ENCODE data around the gene OTULINL.

OTULINL gene

GRCh38 chr5:14576206-14576605 lies 5.4 kb upstream of the OTULINL start:
- DNase-seq (ENCODE audit: low read depth in 4 of 4, low spot score in 1 of 4): no peak

GRCh38 chr5:14577079-14577725 lies 4.4 kb upstream of the OTULINL start:
- DNase-seq (ENCODE audit: low read depth in 4 of 4, low spot score in 1 of 4): no peak

- DNase-seq (ENCODE audit: low read depth in 4 of 4, low spot score in 1 of 4): no peak
Measured at GRCh38 chr5:14577971-14578370, 3.6 kb upstream of the OTULINL start.

- DNase-seq (ENCODE audit: low read depth in 4 of 4, low spot score in 1 of 4): no peak
Measured at GRCh38 chr5:14579246-14579645, 2.3 kb upstream of the OTULINL start.

GRCh38 chr5:14579731-14580397 lies 1.7 kb upstream of the OTULINL start:
- DNase-seq (ENCODE audit: low read depth in 4 of 4, low spot score in 1 of 4): no peak

- DNase-seq (ENCODE audit: low read depth in 4 of 4, low spot score in 1 of 4): no peak
Measured at GRCh38 chr5:14580398-14581034, 1.1 kb upstream of the OTULINL start.

GRCh38 chr5:14581891-14582796 lies 552 bp downstream of the OTULINL start:
- DNase-seq (ENCODE audit: low read depth in 4 of 4, low spot score in 1 of 4): peak; percentile 47 to 69 (median 58)

- DNase-seq (ENCODE audit: low read depth in 4 of 4, low spot score in 1 of 4): no peak
Measured at GRCh38 chr5:14582797-14583137, 1.2 kb downstream of the OTULINL start.

GRCh38 chr5:14584848-14585247 lies 3.3 kb downstream of the OTULINL start:
- no peak for DNase-seq (ENCODE audit: low read depth in 4 of 4, low spot score in 1 of 4)

GRCh38 chr5:14587150-14587549 lies 5.6 kb downstream of the OTULINL start:
- no peak for DNase-seq (ENCODE audit: low read depth in 4 of 4, low spot score in 1 of 4)

GRCh38 chr5:14588145-14588544 lies 6.6 kb downstream of the OTULINL start:
- DNase-seq (ENCODE audit: low read depth in 4 of 4, low spot score in 1 of 4): no peak

GRCh38 chr5:14588758-14589543 lies 7.4 kb downstream of the OTULINL start:
- DNase-seq (ENCODE audit: low read depth in 4 of 4, low spot score in 1 of 4): no peak

GRCh38 chr5:14590949-14591348 lies 9.4 kb downstream of the OTULINL start:
- no peak for DNase-seq (ENCODE audit: low read depth in 4 of 4, low spot score in 1 of 4)

- no peak for DNase-seq (ENCODE audit: low read depth in 4 of 4, low spot score in 1 of 4)
Measured at GRCh38 chr5:14591548-14591947, 10.0 kb downstream of the OTULINL start.

- no peak for DNase-seq (ENCODE audit: low read depth in 4 of 4, low spot score in 1 of 4)
Measured at GRCh38 chr5:14593326-14594021, 11.9 kb downstream of the OTULINL start.

- no peak for DNase-seq (ENCODE audit: low read depth in 4 of 4, low spot score in 1 of 4)
Measured at GRCh38 chr5:14594378-14595074, 12.9 kb downstream of the OTULINL start.

GRCh38 chr5:14595189-14595588 lies 13.6 kb downstream of the OTULINL start:
- DNase-seq (ENCODE audit: low read depth in 4 of 4, low spot score in 1 of 4): no peak

GRCh38 chr5:14595891-14596290 lies 14.3 kb downstream of the OTULINL start:
- no peak for DNase-seq (ENCODE audit: low read depth in 4 of 4, low spot score in 1 of 4)

GRCh38 chr5:14597080-14597479 lies 15.5 kb downstream of the OTULINL start:
- DNase-seq (ENCODE audit: low read depth in 4 of 4, low spot score in 1 of 4): no peak

GRCh38 chr5:14598225-14598624 lies 16.6 kb downstream of the OTULINL start:
- DNase-seq (ENCODE audit: low read depth in 4 of 4, low spot score in 1 of 4): no peak

All from stimulated activated CD4-positive, alpha-beta T cell treated with anti-CD3 and anti-CD28 coated beads, Interleukin-1b, Interleukin-23, amount 100 ng/mL, for 24 hours (primary cell).